Urinary bladder (tissue), 4 donors: ENCODE data around the gene FDXR. TPM values are rescaled to one million over a fixed set of nuclear protein-coding genes. Genes with fewer than 3 reads are reported as not detected.
A peak's percentile ranks its signal among the peaks of the same experiment; 100 is the strongest.
"Not testable (repeated sequence)": the region's sequence is repeated elsewhere in the genome, so short reads cannot be mapped to it uniquely, and the experiment has no call there.

Experiments used
- DNase-seq: peaks from one replicate; pipeline ENCODE4 v3.0.0-alpha.2; 2015; ENCODE audit errors: extremely low spot score
- H3K27ac ChIP-seq: one replicate; pipeline ENCODE4 v1.5.1; 2013; ENCODE audit warnings: low read depth, mild to moderate bottlenecking, moderate library complexity
- H3K36me3 ChIP-seq: one replicate; pipeline ENCODE4 v1.6.1; 2013; ENCODE audit warnings: mild to moderate bottlenecking, moderate library complexity; ENCODE audit not compliant: insufficient read depth
- H3K4me1 ChIP-seq: one replicate; pipeline ENCODE4 v1.6.1; 2013; ENCODE audit warnings: mild to moderate bottlenecking, moderate library complexity; ENCODE audit not compliant: insufficient read depth
- H3K4me3 ChIP-seq: one replicate; pipeline ENCODE4 v1.5.1; 2013; ENCODE audit warnings: low read depth, low read length
- WGBS: extraction: QIAGEN DNeasy Blood & Tissue Kit; methylation state at CpG from one replicate; pipeline ENCODE4 v1.1.7; 2013; 5-methylcytosine and 5-hydroxymethylcytosine counted together
- polyA plus RNA-seq: library from polyadenylated mRNA; stranded (reverse); fragments of 200-250 nt; gene quantifications from one replicate; pipeline ENCODE4 v1.2.3, GENCODE V29; 2013
- total RNA-seq: library from RNA; depleted of rRNA; stranded (reverse); fragments of >200 nt; gene quantifications from one replicate; pipeline ENCODE4 v1.2.3, GENCODE V29; 2014
- donor health status: healthy with polysubstance abuse.
- donor health status: healthy.

Gene FDXR
- total and polyA plus RNA-seq, 2 donors = 3.7 to 12.3 TPM

DNA sequence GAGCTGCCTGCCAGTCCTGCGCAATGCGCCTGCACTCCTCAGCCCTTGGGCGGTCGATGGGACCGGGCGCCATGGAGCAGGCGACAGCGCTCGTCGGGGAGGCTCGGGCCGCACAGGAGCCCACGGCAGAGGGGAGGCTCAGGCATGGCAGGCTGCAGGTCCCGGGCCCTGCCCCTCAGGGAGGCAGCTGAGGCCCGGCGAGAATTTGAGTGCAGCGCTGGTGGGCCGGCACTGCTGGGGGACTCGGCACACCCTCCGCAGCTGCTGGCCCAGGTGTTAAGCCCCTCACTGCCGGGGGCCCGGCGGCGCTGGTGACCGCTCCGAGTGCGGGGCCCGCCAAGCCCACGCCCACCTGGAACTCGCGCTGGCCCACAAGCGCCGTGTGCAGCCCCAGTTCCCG is 34.2 kb upstream of the FDXR start:
- no peak overlapping the region for H3K4me3 ChIP-seq
- no peaks in the 10 kb centered on the region for H3K36me3 ChIP-seq
- no peaks in the 10 kb centered on the region for H3K4me1 ChIP-seq
- DNase-seq = no peak
- H3K27ac ChIP-seq = no peak overlapping the region
- 95% methylated on average over 34 of the region's 34 CpGs for WGBS

DNA sequence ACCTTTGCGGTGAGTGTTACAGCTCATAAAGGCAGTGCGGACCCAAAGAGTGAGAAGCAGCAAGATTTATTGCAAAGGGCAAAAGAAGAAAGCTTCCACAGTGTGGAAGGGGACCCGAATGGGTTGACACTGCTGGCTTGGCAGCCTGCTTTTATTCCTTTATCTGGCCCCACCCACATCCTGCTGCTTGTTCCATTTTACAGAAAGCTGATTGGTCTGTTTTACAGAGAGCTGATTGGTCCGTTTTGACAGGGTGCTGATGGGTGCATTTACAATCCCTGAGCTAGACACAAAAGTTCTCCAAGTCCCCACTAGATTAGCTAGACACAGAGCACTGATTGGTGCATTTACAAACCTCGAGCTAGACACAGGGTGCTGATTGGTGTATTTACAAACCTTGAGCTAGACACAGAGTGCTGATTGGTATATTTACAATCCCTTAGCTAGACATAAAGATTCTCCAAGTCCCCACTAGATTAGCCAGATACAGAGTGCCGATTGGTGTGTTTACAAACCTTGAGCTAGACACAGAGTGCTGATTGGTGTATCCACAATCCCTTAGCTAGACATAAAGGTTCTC is 33.5 kb upstream of the FDXR start:
- WGBS = 60% methylated on average over 6 of the region's 6 CpGs
- DNase-seq, H3K36me3 ChIP-seq, H3K27ac ChIP-seq, H3K4me1 ChIP-seq, H3K4me3 ChIP-seq: not testable (repeated sequence)

DNA sequence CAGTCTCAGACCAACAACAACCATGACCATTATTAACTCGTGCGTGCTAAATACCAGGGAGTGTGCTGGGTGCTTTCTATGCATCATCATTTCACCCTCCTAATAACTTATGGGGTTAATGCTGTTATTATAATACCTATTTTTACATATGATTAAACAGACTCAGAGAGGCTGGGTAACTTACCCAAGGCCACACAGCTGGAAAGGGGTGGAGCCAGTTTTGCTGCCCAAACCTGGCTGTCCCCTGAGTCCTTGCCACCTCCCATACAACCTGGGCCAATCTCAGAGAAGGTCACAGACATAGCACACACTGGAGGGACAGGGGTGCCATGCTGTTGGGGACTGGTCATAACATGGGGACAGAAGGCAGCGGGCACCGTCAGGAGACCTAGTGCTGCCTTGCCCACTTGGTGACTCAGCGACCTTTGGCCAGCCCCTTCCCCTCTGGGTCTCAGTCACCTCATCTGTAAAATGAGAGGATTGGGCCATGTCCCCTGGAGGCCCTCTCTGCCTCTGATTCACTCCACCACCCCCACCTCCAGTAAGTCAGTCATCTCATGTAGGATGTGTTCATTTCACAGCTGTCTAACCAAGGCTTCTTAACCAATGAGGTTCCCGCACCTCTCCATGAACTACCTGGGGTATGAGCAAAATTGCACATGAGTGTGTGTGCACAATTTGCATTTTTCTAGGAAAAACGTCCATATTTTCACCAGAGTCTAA is 32.1 kb upstream of the FDXR start:
- Histone ChIP-seq H3K27ac (no peak overlapping the region), H3K4me3 (no peak overlapping the region), H3K36me3 (no peaks in the 10 kb centered on the region), H3K4me1 (no peaks in the 10 kb centered on the region)
- WGBS = 77% methylated on average over 7 of the region's 7 CpGs
- DNase-seq = no peak

DNA sequence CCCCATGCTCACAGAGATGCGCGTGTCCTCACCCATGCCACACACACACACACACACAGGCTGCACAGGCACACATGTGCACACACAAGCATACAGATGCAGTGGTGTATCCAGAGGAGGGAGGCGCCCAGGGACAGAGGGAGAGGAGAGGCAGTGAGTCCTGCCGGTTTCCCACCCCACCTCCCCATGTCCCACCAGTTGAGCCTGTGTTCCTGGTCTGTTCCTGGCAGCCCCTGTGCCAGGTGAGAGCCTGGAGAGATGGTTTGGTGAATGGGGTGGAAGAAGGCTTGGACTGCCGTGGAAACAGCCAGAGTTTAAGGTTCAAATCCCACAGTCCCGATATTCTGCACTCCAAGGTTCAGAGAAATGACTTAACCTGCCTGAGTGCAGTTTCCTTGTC is 30.9 kb upstream of the FDXR start:
- Histone ChIP-seq H3K27ac (no peak overlapping the region), H3K36me3 (no peaks in the 10 kb centered on the region), H3K4me1 (no peaks in the 10 kb centered on the region), H3K4me3 (no peak overlapping the region)
- DNase-seq = no peak
- WGBS = 65% methylated on average over 6 of the region's 6 CpGs

DNA sequence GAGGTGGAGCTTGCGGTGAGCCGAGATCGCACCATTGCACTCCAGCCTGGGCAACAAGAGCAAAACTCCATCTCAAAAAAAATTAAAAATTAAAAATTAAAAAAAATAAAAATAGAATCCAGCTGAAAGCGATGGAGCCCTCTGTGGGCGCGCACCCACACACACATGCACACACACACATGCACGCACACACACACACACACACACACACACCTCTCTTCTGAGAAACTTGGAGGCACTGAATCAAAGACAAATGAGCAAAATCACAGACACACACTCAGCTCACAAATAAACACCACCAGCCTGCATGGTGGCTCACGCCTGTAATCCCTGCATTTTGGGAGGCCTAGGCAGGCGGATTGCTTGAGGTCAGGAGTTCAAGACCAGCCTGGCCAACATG is 30.2 kb upstream of the FDXR start:
- no peak for DNase-seq
- no peaks in the 10 kb centered on the region for H3K4me1 ChIP-seq
- H3K36me3 ChIP-seq = no peaks in the 10 kb centered on the region
- no peak overlapping the region for H3K4me3 ChIP-seq
- H3K27ac ChIP-seq = no peak overlapping the region
- 80% methylated on average over 9 of the region's 9 CpGs for WGBS

DNA sequence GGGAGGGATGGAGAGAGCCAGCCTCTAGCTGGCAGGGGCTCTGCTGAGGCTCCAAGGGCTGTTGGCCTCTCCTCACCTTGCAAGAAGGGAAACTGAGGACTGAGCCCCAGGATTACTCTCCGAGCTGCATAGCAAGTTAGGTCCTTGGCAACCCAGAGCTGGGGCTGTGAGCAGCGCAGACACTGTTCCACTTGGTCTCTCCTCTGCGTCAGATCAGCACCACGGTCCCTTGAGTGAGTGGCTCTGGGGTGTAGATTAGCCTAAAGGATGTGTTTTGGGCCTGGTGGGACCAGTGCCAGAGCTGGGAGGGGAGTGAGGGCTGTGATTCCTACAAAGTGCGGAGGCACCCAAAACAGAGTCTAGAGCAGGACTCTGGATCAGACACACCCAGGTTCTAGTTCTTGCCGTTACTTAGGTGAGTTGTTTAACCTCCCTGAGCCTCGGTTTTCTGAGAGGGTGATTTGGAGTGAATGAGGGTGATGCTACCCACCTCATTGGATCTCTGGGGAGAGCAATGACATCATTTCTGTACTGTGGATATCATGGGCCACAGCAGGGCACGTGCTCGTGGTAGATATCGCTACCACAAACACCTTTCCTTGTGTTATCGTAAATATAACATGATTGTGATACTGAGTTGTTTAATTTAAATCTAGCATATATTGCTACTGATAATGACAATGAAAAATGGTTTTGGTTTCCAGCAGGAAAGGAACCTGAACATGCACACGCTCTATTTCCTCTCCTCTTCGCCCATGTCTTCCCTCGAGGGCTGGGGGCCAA is 28.8 kb upstream of the FDXR start:
- Histone ChIP-seq H3K4me1 (no peaks in the 10 kb centered on the region), H3K36me3 (no peaks in the 10 kb centered on the region), H3K27ac (no peak overlapping the region), H3K4me3 (no peak overlapping the region)
- DNase-seq = no peak
- 72% methylated on average over 14 of the region's 14 CpGs for WGBS

DNA sequence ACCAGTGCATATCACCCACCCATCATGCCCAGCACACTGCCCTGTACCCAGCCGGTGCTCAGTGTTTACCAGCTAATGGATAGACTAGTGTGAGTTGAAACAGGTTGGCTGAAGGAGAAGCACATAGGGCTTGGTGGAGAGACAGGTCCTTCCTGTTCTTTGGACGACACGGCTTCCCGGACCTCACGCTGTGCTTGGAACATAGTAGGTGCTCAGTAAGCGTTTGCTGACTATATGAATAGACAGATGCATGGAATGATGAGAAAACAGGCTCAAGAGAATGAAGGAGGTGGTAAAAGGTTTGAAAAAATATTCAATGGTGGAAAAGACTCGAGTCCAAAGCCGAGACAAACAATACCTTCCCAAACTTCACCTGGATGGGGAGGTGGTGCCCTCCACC is 27.4 kb upstream of the FDXR start:
- H3K27ac ChIP-seq = no peak overlapping the region
- H3K4me1 ChIP-seq = no peaks in the 10 kb centered on the region
- H3K36me3 ChIP-seq = no peaks in the 10 kb centered on the region
- no peak for DNase-seq
- H3K4me3 ChIP-seq = no peak overlapping the region
- 76% methylated on average over 8 of the region's 8 CpGs for WGBS

DNA sequence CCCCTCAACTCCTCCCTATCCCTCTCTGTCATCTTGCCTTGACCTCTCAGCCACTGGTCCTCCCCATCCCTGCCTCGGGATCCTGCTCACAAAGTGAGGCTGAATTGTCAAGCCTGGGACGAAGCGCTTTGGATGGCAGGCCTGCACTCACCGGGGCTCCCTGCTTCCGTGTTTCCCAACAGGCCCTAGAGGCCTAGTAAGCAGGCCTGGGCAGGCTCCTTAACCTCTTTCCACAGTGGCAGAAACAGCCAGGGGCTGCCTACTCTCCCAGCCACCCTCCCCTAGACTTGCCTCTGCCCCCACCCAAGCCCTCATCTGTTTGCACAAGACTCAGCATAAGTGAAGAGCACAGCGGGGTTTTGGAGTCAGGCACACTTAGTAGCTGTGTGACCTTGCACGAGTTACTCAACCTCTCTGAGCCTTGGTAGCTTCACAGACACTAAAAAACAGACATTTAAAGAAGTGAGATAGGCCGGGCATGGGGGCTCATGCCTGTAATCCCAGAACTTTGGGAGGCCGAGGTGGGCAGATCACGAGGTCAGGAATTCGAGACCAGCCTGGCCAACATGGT is 25.7 kb upstream of the FDXR start:
- 72% methylated on average over 11 of the region's 11 CpGs for WGBS
- no peaks in the 10 kb centered on the region for H3K36me3 ChIP-seq
- H3K27ac ChIP-seq = no peak overlapping the region
- H3K4me1 ChIP-seq = peaks cover 2% of the 10 kb centered on the region
- DNase-seq = no peak
- H3K4me3 ChIP-seq = no peak overlapping the region

DNA sequence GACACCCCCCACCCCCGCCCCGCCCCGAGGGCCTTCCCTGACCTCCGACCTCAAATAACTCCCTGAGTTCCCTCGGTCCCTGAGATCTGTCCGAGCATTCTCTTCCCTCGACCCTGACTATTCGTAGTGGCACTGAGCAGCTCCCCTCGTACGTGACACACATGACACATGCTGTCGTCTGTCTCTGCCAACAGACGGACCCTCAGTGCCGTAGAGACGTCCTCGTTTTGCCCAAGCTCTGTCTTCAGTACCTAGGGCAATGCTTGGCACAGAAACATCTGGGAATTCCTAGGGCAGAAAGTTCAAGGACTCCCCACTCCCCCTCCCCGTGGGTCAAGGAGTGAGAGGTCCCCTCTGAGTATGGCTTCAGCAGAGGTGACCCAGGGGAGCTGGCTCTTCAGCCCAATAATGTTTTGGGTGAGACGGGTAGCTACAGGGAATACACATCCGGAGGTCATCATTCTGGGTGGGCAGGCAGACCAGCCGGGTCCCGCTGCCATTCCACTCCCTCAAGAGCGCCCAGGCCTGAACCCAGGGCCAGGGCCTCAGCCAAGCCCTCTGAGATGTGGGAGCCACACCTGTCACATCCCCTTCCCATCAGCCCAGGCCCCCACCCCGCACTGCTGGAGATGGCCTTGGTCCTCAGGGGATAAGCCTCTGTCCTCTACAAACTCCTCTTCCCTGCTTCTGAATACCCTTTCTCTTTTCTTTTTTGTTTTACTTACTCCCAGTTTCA is 21.3 kb upstream of the FDXR start:
- Histone ChIP-seq H3K4me3 (no peak overlapping the region), H3K4me1 (peaks cover 3% of the 10 kb centered on the region), H3K27ac (no peak overlapping the region), H3K36me3 (no peaks in the 10 kb centered on the region)
- DNase-seq = no peak
- WGBS = 25% methylated on average over 22 of the region's 22 CpGs

DNA sequence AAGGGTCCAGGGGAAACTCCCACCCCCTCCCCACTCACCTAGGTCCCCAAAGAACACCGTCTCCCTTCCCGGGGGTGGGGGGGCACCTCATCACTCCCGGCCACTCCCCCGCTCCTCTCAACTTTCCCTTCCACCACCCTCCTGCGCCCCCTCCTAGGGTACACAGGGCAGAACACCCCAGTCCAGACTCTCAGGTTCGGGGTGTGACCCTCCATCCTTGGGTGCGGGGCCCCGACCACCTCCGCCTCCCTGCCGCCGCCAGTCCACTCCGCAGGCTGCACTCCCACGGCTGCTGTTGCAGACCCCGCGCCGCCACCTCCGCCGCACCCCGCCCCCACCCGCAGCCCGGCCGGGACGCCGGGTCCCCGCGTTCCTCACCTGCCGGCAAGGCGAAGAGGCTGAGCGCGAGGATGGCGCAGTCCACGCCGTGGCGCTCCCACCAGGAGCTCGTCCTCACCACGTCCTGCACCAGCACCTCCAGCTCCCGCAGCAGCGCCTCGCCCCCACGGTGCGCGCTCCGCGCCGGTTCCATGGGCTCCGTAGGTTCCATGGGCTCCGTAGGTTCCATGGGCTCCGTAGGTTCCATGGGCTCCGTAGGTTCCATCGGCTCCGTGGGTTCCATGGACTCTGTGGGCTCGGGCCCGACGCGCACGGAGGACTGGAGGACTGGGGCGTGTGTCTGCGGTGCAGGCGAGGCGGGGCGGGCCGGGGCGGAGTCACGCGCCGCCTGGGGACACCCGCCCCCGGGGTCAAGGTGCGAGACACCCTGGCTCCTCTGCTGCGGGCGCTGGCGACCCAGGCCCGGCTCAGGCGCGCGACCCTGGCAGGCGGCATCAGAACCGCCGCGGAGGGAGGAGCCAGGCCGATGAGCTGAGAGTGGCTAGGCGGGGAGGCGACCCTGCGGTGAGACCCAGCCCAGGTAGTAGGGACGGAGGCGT is 20.4 kb upstream of the FDXR start, which contains the start of gene FADS6:
TSS of gene FADS6 (minus strand) at position 660 of the 938 bp plus-strand sequence. CDS start at position 622, 38 bp downstream.
- Histone ChIP-seq H3K36me3 (no peaks in the 10 kb centered on the region), H3K4me1 (peaks cover 3% of the 10 kb centered on the region), H3K27ac (no peak within 1 kb of the TSS), H3K4me3 (peak within 1 kb of the TSS; percentile 31)
- DNase-seq = no peak
- WGBS = 4% methylated on average over 86 of the region's 86 CpGs

DNA sequence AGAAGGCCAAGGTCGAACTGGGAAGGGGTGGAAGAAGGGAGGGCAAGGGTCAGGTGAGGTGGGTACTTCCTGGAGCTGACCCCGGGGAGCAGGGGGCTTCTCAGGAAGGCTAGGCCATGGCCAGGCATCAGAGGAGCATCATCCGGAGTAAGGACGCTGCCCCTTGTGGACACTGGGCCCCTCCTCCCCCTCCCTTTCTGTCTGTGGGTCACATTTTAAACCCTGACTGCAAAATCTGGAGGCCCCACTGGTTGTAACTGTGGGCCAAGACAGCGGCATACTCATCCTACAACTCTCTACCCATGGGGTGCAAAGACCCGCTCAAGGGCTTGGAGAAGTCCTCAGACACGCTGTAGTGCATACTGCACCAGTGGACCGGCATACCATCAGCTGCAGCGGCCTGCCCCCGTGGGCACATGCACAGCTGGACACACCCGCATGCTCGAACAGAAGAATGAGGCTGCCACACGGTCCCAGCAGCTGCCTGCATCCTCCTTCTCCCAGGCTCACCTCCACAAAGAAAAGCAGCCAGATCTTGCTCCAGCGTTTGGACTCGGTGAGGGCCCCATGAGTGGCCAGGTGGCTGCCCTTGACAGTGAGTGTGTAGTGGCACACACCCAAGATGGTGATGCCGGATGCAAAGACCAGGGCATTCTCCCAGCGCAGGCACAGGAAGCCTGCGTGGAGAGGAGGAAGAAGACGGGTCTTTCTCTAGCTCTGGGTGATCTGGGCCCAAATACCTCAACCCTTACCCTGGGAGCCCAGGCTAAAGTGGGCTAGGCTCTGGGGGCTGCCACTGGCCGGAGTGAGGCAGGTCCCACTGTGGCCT is 19.4 kb upstream of the FDXR start:
- WGBS = 62% methylated on average over 20 of the region's 20 CpGs
- H3K27ac ChIP-seq = no peak overlapping the region
- DNase-seq = no peak
- H3K4me1 ChIP-seq = peaks cover 3% of the 10 kb centered on the region
- peak overlapping the region; percentile 31 for H3K4me3 ChIP-seq
- no peaks in the 10 kb centered on the region for H3K36me3 ChIP-seq

DNA sequence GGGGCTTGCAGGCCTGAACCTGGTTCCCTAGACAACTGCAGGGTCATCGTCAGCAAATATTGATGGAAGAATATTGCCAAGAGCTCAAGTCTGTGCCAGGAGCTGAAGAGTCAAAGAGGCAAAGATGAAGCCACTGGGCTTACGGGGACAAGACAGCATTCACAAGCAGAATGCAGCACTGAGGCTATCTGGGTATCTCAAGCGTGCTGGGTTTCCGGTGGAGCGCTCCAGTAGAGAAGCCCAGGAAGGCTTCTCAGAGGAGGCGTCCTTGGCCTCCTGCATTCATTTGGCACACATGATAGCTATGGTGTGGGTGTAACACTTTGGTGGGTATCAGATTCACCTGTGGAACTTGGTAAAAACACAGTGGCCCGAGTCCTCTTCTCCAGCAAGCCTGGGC is 17.8 kb upstream of the FDXR start:
- no peaks in the 10 kb centered on the region for H3K36me3 ChIP-seq
- 87% methylated on average over 7 of the region's 7 CpGs for WGBS
- H3K27ac ChIP-seq = no peak overlapping the region
- no peak overlapping the region for H3K4me3 ChIP-seq
- H3K4me1 ChIP-seq = peaks cover 3% of the 10 kb centered on the region
- DNase-seq = no peak
